Retinal pigment epithelial cell (primary cell): ENCODE measurements around the gene CLDN15.
"Not testable (repeated sequence)": the region's sequence is repeated elsewhere in the genome, so short reads cannot be mapped to it uniquely, and the experiment has no call there.

Source experiments
- DNase-seq: peaks from one replicate; pipeline ENCODE4 v3.0.0-alpha.2; 2010; ENCODE audit warnings: low read depth
- H3K4me3 ChIP-seq: 2 replicates; pipeline ENCODE4 v1.5.1; 2011; ENCODE audit warnings: mild to moderate bottlenecking, low read length, control low read depth, moderate library complexity
- CTCF ChIP-seq: conservative IDR thresholded peaks from 2 replicates; pipeline ENCODE4 v1.5.1; 2011; ENCODE audit warnings: low read depth, low read length, control low read depth, inconsistent platforms

The CLDN15 gene

GRCh38 chr7:101237206-101238067, at the start of gene CLDN15:
Gene CLDN15 (minus strand): TSS chr7:101237802. CDS start chr7:101237581, 221 bp downstream.
- DNase-seq: no peak
- TF ChIP-seq CTCF: no peak
- no peak within 1 kb of the TSS for H3K4me3 ChIP-seq

GRCh38 chr7:101287032-101287431, 49.4 kb upstream of the CLDN15 start:
- no peak for TF ChIP-seq CTCF
- DNase-seq: no peak
- H3K4me3 ChIP-seq: no peak overlapping the region

GRCh38 chr7:101285880-101286279, 48.3 kb upstream of the CLDN15 start:
- DNase-seq: not testable (repeated sequence)

GRCh38 chr7:101285171-101285570, 47.6 kb upstream of the CLDN15 start:
- TF ChIP-seq CTCF: no peak
- no peak for DNase-seq
- no peak overlapping the region for H3K4me3 ChIP-seq

More at GRCh38 chr7:101285880-101286279, 48.3 kb upstream of the CLDN15 start:
- not testable (repeated sequence) for H3K4me3 ChIP-seq

GRCh38 chr7:101280912-101281311, 43.3 kb upstream of the CLDN15 start:
- H3K4me3 ChIP-seq, DNase-seq: not testable (repeated sequence)

GRCh38 chr7:101278461-101279292, 41.1 kb upstream of the CLDN15 start:
- no peak overlapping the region for H3K4me3 ChIP-seq
- no peak for TF ChIP-seq CTCF
- DNase-seq: no peak

GRCh38 chr7:101277155-101277554, 39.6 kb upstream of the CLDN15 start:
- no peak for TF ChIP-seq CTCF
- no peak overlapping the region for H3K4me3 ChIP-seq
- no peak for DNase-seq

- TF ChIP-seq CTCF: no peak
- DNase-seq: no peak
These were observed 35.6 kb upstream of the CLDN15 start for GRCh38 chr7:101273206-101273605.

More at GRCh38 chr7:101273206-101273605, 35.6 kb upstream of the CLDN15 start:
- no peak overlapping the region for H3K4me3 ChIP-seq
